CD4-positive, alpha-beta T cell (primary cell): ENCODE results near the gene HSD17B4. TPM values are rescaled to one million over a fixed set of nuclear protein-coding genes. Genes with fewer than 3 reads are reported as not detected.
"Not testable (repeated sequence)": the region's sequence is repeated elsewhere in the genome, so short reads cannot be mapped to it uniquely, and the experiment has no call there.

ENCODE experiments used
- ATAC-seq: fragments of 200-7000 bp; cut with Tn5 transposase; one replicate; pipeline ENCODE4 v1.10.0; 2022; ENCODE audit warnings: mild to moderate bottlenecking; ENCODE audit not compliant: poor library complexity
- CTCF ChIA-PET: fragments of 350-600 bp; sonication (Branson Sonifier 250); formaldehyde crosslinking; loops from one replicate; lab custom pipeline; 2021; ENCODE audit warnings: antibody characterized with exemption, inconsistent platforms; lab: Charles Lee
- POLR2A ChIA-PET: fragments of 350-600 bp; sonication (Branson Sonifier 250); formaldehyde crosslinking; loops from one replicate; lab custom pipeline; 2021; ENCODE audit warnings: antibody characterized with exemption, inconsistent platforms; lab: Charles Lee
- DNase-seq, 14 experiments: peaks; one replicate each; pipeline ENCODE4 v3.0.0-alpha.2; 2013 to 2020; ENCODE audit warnings: mixed read lengths in 2 of 14
- H3K27ac ChIP-seq, 2 donors: one replicate each; pipeline versions ENCODE4 v1.5.1 to v1.7.0; 2013; ENCODE audit warnings: low read length in 2 of 2, low read depth in 1 of 2, mild to moderate bottlenecking in 1 of 2
- H3K27me3 ChIP-seq, 2 experiments: 1 replicate in 1 of 2; 2 replicates in 1 of 2; pipeline versions ENCODE4 v1.6.1 to v1.7.0; 2013; ENCODE audit warnings: low read length in 2 of 2, control low read depth in 1 of 2, mild to moderate bottlenecking in 1 of 2, moderate library complexity in 1 of 2; ENCODE audit not compliant: insufficient read depth in 2 of 2, control insufficient read depth in 1 of 2
- H3K36me3 ChIP-seq: one replicate; pipeline ENCODE4 v1.6.1; 2013; ENCODE audit warnings: low read length, control low read depth; ENCODE audit not compliant: insufficient read depth
- H3K4me1 ChIP-seq: one replicate; pipeline ENCODE4 v1.6.1; 2013; ENCODE audit warnings: low read length, control low read depth; ENCODE audit not compliant: insufficient read depth
- H3K4me3 ChIP-seq: one replicate; pipeline ENCODE4 v1.5.1; 2013; ENCODE audit warnings: mild to moderate bottlenecking, low read length, moderate library complexity
- H3K9me3 ChIP-seq, 2 experiments: 1 replicate in 1 of 2; 2 replicates in 1 of 2; pipeline versions ENCODE4 v1.6.1 to v1.7.0; 2013; ENCODE audit warnings: low read length in 2 of 2, mild to moderate bottlenecking in 2 of 2, control low read depth in 1 of 2, moderate library complexity in 1 of 2; ENCODE audit not compliant: control insufficient read depth in 1 of 2, insufficient read depth in 1 of 2
- H3K27ac Mint-ChIP-seq: one replicate; pipeline ENCODE4 v1.8.0; 2020; ENCODE audit warnings: mixed read lengths
- H3K27me3 Mint-ChIP-seq: one replicate; pipeline ENCODE4 v1.8.0; 2021; ENCODE audit warnings: mixed read lengths
- H3K36me3 Mint-ChIP-seq: one replicate; pipeline ENCODE4 v1.8.0; 2021; ENCODE audit warnings: low read depth, mixed read lengths
- H3K4me1 Mint-ChIP-seq: one replicate; pipeline ENCODE4 v1.8.0; 2021; ENCODE audit warnings: low read depth, mixed read lengths
- H3K4me3 Mint-ChIP-seq: one replicate; pipeline ENCODE4 v1.8.0; 2020; ENCODE audit warnings: mild to moderate bottlenecking, mixed read lengths
- H3K9me3 Mint-ChIP-seq: one replicate; pipeline ENCODE4 v1.8.0; 2020; ENCODE audit warnings: mixed read lengths
- CTCF ChIP-seq: fragments of 200-600 bp; IDR thresholded peaks from one replicate; pipeline ENCODE4 v1.8.0; 2022; ENCODE audit warnings: antibody characterized with exemption, mild to moderate bottlenecking
- intact Hi-C, 2 experiments: fragments of 100-400 bp; cut with DNase I in 1 of 2; cut with micrococcal nuclease in 1 of 2; formaldehyde crosslinking; loops; one replicate each; pipeline versions ENCODE4 v1.15.1 to v1.9.0; 2023 to 2025; cut with DNase I, micrococcal nuclease
- total RNA-seq, 174 experiments: library from RNA in 2 of 174; stranded (reverse) in 2 of 174; gene quantifications; one replicate each; pipeline ENCODE4 v1.2.3 and lab custom pipeline; 2021 to 2026

The HSD17B4 gene
- total RNA-seq, 2 experiments from 2014 or later: 11.9 to 13.1 TPM

DNA sequence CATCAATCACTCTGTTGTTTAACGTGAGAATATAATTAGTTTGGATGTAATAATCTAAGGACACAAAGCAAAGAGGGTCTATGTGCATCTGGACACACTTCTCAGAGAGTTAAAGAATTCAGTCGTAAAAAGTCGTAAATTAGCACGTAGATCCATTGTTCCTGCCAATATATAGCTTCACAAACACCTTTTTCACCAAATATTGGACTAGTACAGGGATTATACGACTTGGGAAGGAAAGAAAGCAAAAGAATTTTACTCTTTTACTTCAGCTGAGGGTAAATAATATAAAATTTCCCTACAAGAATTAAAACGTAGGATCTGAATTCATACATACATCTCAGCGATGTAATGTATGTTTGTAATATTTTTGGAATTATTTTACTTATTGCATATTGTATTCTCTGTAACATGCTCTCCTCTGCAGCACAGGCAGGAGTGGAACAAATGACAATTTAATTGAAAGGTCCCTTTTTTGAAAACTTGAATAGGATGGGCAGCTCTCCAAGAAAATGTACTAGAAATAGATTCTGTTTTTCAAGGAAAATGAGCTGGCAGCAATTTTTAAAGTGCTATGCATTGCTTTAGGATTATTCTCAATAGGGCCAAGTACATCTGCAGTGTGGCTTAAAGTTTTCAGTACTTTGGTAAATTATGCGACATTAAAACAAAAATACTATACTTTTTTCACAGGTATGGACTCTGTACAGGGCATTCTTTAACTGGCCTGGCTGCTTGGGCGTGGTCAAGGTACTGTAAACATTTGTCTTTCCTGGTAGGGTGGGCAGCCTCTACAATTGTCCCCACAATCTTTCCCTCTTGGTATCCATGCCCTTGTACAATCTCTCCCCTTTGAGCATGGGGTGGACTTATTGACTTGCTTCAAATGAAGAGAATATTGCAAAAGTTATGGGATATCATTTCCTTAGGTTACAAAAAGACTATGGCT, 39.7 kb upstream of the HSD17B4 start:
- Histone ChIP-seq H3K4me1 (peaks cover 8% of the 10 kb centered on the region), H3K27ac (no peak overlapping the region), H3K27me3 (no peaks in the 10 kb centered on the region), H3K4me3 (peak overlapping the region; percentile 62), H3K36me3 (no peaks in the 10 kb centered on the region), H3K9me3 (no peaks in the 10 kb centered on the region)
- intact Hi-C loops: loop anchor here (1.0 to 5.0 kb wide), 8 partner anchors 80 to 424 kb away; partner anchors contain the start of genes DMXL1 (in 2 of the 2) and DTWD2 (in 2 of the 2)
- POLR2A ChIA-PET: interaction anchor here (0.7 to 3.1 kb wide), 16 partner anchors 39 to 424 kb away, joined by 3 to 10 read pairs (median 5); partner anchors contain the start of genes DMXL1, DTWD2 and HSD17B4
- peak; percentile 9 for TF ChIP-seq CTCF
- DNase-seq (no peak), ATAC-seq (no peak)
- Mint-ChIP-seq H3K36me3 (no peaks in the 10 kb centered on the region), H3K27me3 (no peaks in the 10 kb centered on the region), H3K4me1 (peaks cover 22% of the 10 kb centered on the region), H3K27ac (peak overlapping the region; percentile 31), H3K9me3 (no peaks in the 10 kb centered on the region), H3K4me3 (peak overlapping the region; percentile 85)
- CTCF ChIA-PET: interaction anchor here (0.8 to 3.4 kb wide), 25 partner anchors 12 to 426 kb away, joined by 3 to 35 read pairs (median 5); partner anchors contain the start of genes DMXL1 and DTWD2

DNA sequence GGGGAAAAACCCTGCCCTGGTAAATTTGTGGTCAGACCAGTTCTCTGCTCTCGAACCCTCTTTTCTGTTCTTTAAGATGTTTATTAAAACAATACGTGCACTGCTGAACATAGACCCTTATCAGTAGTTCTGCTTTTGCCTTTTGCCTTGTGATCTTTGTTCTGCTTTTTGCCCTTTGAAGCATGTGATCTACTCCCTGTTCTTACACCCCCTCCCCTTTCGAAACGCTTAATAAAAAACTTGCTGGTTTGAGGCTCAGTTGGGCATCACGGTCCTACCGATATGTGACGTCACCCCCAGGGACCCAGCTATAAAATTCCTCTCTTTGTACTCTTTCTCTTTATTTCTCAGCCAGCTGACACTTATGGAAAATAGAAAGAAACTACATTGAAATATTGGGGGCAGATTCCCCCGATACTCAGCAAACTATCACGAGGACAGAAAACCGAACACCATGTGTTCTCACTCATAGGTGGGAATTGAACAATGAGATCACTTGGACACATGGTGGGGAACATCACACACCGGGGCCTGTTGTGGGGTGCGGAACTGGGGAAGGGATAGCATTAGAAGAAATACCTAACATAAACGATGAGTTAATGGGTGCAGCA, 38.1 kb upstream of the HSD17B4 start:
- H3K4me1 ChIP-seq, H3K36me3 ChIP-seq, H3K9me3 ChIP-seq, CTCF ChIA-PET, H3K36me3 Mint-ChIP-seq, ATAC-seq, H3K9me3 Mint-ChIP-seq, POLR2A ChIA-PET, H3K27ac Mint-ChIP-seq, H3K27me3 ChIP-seq, H3K4me3 Mint-ChIP-seq, H3K27ac ChIP-seq, H3K4me3 ChIP-seq, H3K27me3 Mint-ChIP-seq: not testable (repeated sequence)
- peaks cover 36% of the 10 kb centered on the region for H3K4me1 Mint-ChIP-seq
- peak in 2 of 14 experiments; percentile 34 to 51 for DNase-seq
- intact Hi-C loops: loop anchor here (5.0 kb wide), 3 partner anchors 82 to 342 kb away; partner anchors contain the start of gene DMXL1 (in 1 of the 2)

DNA sequence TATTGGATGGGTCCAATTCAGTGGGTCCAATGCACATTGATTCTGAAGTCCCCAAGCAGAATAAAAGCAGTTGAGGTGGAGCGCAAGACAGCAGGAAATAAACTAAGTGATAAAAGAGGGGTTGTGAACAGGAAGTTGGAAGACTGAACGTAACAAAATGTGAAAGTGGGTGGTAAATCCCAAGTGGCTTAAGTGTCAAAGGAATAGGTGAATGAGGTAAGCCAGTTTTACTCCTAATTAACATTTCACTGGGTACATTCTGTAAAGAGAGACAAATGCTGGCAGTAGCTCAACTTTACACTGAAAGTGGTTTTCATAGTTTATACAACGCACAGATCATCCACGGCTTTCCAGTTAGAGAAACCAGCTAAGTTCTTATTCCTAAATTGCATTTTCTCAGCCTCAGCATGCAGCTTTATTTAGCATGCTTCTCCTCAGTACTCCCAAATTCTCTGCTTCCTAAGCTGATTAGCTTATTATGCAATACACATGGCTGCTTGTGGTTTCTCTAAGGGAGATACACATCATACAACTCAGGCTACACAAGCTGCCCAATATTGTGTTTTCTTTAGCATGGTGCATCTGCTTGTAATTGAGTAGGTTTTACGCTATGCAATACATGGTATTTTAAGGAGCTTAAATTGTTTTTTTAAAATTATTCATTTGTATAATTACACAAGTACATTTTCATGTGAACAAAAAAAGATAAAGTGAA, 34.2 kb upstream of the HSD17B4 start:
- Histone ChIP-seq H3K27me3 (no peaks in the 10 kb centered on the region), H3K4me3 (no peak overlapping the region), H3K4me1 (no peaks in the 10 kb centered on the region), H3K27ac (no peak overlapping the region), H3K9me3 (no peaks in the 10 kb centered on the region), H3K36me3 (no peaks in the 10 kb centered on the region)
- no peak overlapping the region for H3K4me3 Mint-ChIP-seq
- no peaks in the 10 kb centered on the region for H3K9me3 Mint-ChIP-seq
- ChIA-PET POLR2A (no interaction called here), CTCF (interaction anchor here (1.6 kb wide), 1 partner anchor 430 kb away, joined by 4 read pairs; the partner anchor contains the start of gene DTWD2)
- no peak overlapping the region for H3K27ac Mint-ChIP-seq
- H3K36me3 Mint-ChIP-seq: no peaks in the 10 kb centered on the region
- peaks cover 16% of the 10 kb centered on the region for H3K4me1 Mint-ChIP-seq
- DNase-seq: no peak
- H3K27me3 Mint-ChIP-seq: no peaks in the 10 kb centered on the region
- ATAC-seq: no peak
- TF ChIP-seq CTCF: no peak
- intact Hi-C loops: no loop called here
